ENCODE results near the gene CLEC16A. TPM values are rescaled to one million over a fixed set of nuclear protein-coding genes. Genes with fewer than 3 reads are reported as not detected.

Gene CLEC16A
- total and polyA plus RNA-seq, 8 donors, result 8.1 to 17.2 (median 10.7) TPM

DNA sequence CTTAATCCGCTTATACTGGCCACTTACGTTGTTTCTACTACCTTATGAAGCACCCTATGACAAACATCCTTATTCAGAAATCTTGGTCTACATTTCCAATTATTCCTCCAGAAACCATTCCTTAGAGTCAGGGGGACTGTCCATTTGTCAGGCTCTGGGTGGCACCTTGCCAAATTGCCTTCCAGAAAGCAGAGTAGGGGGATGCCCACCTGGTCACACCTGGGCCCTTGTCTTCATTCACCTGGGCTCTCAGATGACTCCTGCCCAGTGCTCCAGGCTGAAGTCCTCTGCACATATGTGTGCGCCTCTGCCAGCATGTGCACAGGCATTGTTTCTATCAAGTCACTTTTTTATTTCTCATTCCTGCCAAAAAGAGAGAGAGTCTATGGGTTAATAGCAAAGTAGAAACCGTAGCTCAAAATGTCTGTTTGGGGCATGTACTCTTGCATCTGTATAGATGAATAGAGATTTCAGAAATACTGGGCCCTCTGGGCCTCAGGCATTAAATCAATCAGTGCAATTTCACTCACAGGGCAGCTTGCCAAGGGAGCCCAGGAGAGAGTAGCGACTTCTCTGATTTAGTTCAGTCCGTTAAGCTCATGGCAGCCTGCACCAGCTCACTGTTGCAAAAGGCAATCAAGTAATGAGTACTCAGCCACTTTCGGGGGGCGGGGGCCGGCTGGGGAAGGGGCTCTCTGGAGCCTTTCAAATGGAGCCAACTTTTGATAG, 207.0 kb downstream of the CLEC16A start:
- Histone ChIP-seq H3K4me1 (no peaks in the 10 kb centered on the region), H3K36me3 (no peaks in the 10 kb centered on the region), H3K27ac (no peak overlapping the region), H3K27me3 (no peaks in the 10 kb centered on the region), H3K9me3 (no peaks in the 10 kb centered on the region), H3K4me3 (no peak overlapping the region)
- no peak for DNase-seq
- TF ChIP-seq, protein P1, sequence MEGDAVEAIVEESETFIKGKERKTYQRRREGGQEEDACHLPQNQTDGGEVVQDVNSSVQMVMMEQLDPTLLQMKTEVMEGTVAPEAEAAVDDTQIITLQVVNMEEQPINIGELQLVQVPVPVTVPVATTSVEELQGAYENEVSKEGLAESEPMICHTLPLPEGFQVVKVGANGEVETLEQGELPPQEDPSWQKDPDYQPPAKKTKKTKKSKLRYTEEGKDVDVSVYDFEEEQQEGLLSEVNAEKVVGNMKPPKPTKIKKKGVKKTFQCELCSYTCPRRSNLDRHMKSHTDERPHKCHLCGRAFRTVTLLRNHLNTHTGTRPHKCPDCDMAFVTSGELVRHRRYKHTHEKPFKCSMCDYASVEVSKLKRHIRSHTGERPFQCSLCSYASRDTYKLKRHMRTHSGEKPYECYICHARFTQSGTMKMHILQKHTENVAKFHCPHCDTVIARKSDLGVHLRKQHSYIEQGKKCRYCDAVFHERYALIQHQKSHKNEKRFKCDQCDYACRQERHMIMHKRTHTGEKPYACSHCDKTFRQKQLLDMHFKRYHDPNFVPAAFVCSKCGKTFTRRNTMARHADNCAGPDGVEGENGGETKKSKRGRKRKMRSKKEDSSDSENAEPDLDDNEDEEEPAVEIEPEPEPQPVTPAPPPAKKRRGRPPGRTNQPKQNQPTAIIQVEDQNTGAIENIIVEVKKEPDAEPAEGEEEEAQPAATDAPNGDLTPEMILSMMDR (IDR thresholded peaks at IDR 0.05), result no peak
- FAIRE-seq, result no peak
- intact Hi-C loops (cut with DNase I), result no loop called here
- 83 to 86% methylated on average over 9 of the region's 9 CpGs for WGBS, 2 donors
- ATAC-seq, result no peak

- peak in 1 of 4 donors; percentile 29 for ATAC-seq
- Histone ChIP-seq H3K27ac (no peak overlapping the region), H3K9me3 (no peaks in the 10 kb centered on the region), H3K27me3 (no peaks in the 10 kb centered on the region), H3K4me3 (no peak overlapping the region), H3K36me3 (no peaks in the 10 kb centered on the region), H3K4me1 (no peaks in the 10 kb centered on the region)
- WGBS, 2 donors, result 89 to 91% methylated on average over 12 of the region's 12 CpGs
- intact Hi-C loops (cut with DNase I), result no loop called here
- no peak for DNase-seq
- no peak for FAIRE-seq
- TF ChIP-seq, protein P1 (IDR thresholded peaks at IDR 0.05), result no peak
Observed at GRCh38 chr16:11151885-11152629, 207.7 kb downstream of the CLEC16A start.

DNA sequence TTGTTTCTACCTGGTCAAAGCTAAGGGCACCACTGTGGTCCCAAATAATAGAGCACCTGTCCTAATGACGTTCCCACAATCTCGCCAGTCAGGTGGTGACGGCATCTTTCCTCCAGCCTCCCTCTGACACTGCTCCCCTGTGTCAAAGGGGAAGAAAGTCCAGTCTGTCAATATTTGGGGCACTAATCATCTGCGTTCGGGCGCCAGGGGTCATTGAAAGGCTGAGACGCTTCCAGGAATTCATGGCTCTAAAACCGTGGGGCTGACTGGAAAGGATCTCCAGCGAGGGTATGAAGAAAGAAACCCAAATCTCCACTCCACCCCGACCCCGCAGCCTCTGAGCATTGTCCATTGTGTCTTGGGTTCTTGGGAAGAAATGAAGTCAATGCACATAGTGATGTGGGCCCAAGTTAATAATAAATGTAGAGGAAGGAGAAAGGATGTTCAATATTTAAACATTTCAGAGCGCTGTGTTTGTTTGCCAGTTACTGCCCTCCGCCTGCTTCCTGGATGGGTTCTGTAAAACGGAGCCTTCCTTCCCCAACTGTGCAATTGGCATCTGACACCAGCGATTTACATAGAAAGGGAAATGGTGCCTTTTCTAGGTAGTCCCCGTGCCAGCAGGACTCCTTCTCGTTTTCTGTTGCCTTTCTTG, 208.4 kb downstream of the CLEC16A start:
- 76% methylated on average over 17 of the region's 17 CpGs for WGBS, 2 donors
- Histone ChIP-seq H3K27me3 (no peaks in the 10 kb centered on the region), H3K27ac (no peak overlapping the region), H3K4me3 (no peak overlapping the region), H3K36me3 (no peaks in the 10 kb centered on the region), H3K4me1 (no peaks in the 10 kb centered on the region), H3K9me3 (no peaks in the 10 kb centered on the region)
- FAIRE-seq (no peak), ATAC-seq (peak in 1 of 4 donors; percentile 43), DNase-seq (no peak)
- TF ChIP-seq, protein P1 (IDR thresholded peaks at IDR 0.05), result no peak
- intact Hi-C loops (cut with DNase I), result no loop called here

GRCh38 chr16:11155284-11155806, 211.0 kb downstream of the CLEC16A start:
- TF ChIP-seq, protein P1 (IDR thresholded peaks at IDR 0.05), result no peak

More at GRCh38 chr16:11155284-11155806, 211.0 kb downstream of the CLEC16A start:
- no peaks in the 10 kb centered on the region for H3K4me1 ChIP-seq
- H3K27me3 ChIP-seq, result no peaks in the 10 kb centered on the region
- H3K27ac ChIP-seq, result no peak overlapping the region
- WGBS, 2 donors, result 88 to 90% methylated on average over 13 of the region's 13 CpGs
- DNase-seq (no peak), FAIRE-seq (no peak), ATAC-seq (no peak)
- intact Hi-C loops (cut with DNase I), result no loop called here
- no peaks in the 10 kb centered on the region for H3K36me3 ChIP-seq
- no peaks in the 10 kb centered on the region for H3K9me3 ChIP-seq
- no peak overlapping the region for H3K4me3 ChIP-seq
